PC-9 (cell line): Measurements from ENCODE around the gene GMDS. TPM values are rescaled to one million over a fixed set of nuclear protein-coding genes. Genes with fewer than 3 reads are reported as not detected.

Source experiments
- BruUV-seq: library from RNA; stranded (reverse); fragments of 400-500 nt; replicated peaks from 2 replicates; lab custom pipeline; 2021; lab: Mats Ljungman, UMichigan
- CTCF ChIA-PET: fragments of 300-600 bp; sonication (Branson Sonifier 250); formaldehyde crosslinking; loops from one replicate; lab custom pipeline; 2022; ENCODE audit warnings: antibody characterized with exemption; lab: Charles Lee
- POLR2A ChIA-PET: fragments of 300-600 bp; sonication (Branson Sonifier 250); formaldehyde crosslinking; loops from one replicate; lab custom pipeline; 2022; ENCODE audit warnings: antibody characterized with exemption; ENCODE audit not compliant: unreplicated experiment; lab: Charles Lee
- DNase-seq, 2 experiments: peaks; one replicate each; pipeline versions ENCODE4 v3.0.0 to v3.0.0-alpha.2; 2015 to 2022; ENCODE audit warnings: mixed read lengths in 1 of 2
- H2AFZ ChIP-seq: fragments of 200-600 bp; sonication (generic); 2 replicates; pipeline ENCODE4 v1.8.1; 2017; ENCODE audit warnings: antibody characterized with exemption
- H3F3A ChIP-seq: fragments of 200-600 bp; sonication (generic); 2 replicates; pipeline ENCODE4 v1.8.1; 2017; ENCODE audit warnings: antibody characterized with exemption, mild to moderate bottlenecking, low read depth; ENCODE audit not compliant: insufficient read depth
- H3K27ac ChIP-seq: fragments of 200-600 bp; sonication (generic); 2 replicates; pipeline ENCODE4 v1.6.1; 2016; ENCODE audit warnings: mixed run types
- H3K27me3 ChIP-seq: fragments of 200-600 bp; sonication (generic); 2 replicates; pipeline ENCODE4 v1.6.1; 2016; ENCODE audit warnings: low read depth, mixed run types; ENCODE audit not compliant: insufficient read depth
- H3K36me3 ChIP-seq: fragments of 200-600 bp; sonication (generic); 2 replicates; pipeline ENCODE4 v1.6.1; 2016; ENCODE audit warnings: low read depth, mixed run types
- H3K4me1 ChIP-seq: fragments of 200-600 bp; sonication (generic); replicated peaks from 2 replicates; pipeline ENCODE4 v1.6.1; 2016; ENCODE audit warnings: mixed run types; ENCODE audit not compliant: insufficient read depth
- H3K4me2 ChIP-seq: fragments of 200-600 bp; sonication (generic); 2 replicates; pipeline ENCODE4 v1.6.1; 2017; ENCODE audit warnings: mixed run types
- H3K4me3 ChIP-seq: fragments of 200-600 bp; sonication (generic); 2 replicates; pipeline ENCODE4 v1.6.1; 2016; ENCODE audit warnings: mixed run types
- H3K79me2 ChIP-seq: fragments of 200-600 bp; sonication (generic); 2 replicates; pipeline ENCODE4 v1.6.1; 2017; ENCODE audit warnings: low read depth, mixed run types
- H3K9me2 ChIP-seq: fragments of 200-600 bp; sonication (generic); 2 replicates; pipeline ENCODE4 v1.8.1; 2017; ENCODE audit warnings: mild to moderate bottlenecking; ENCODE audit not compliant: insufficient read depth
- H3K9me3 ChIP-seq: fragments of 200-600 bp; sonication (generic); 2 replicates; pipeline ENCODE4 v1.8.1; 2016; ENCODE audit warnings: low read depth; ENCODE audit not compliant: insufficient read depth
- H4K20me1 ChIP-seq: fragments of 200-600 bp; sonication (generic); 2 replicates; pipeline ENCODE4 v1.8.1; 2017; ENCODE audit not compliant: insufficient read depth
- CTCF ChIP-seq: fragments of 200-600 bp; sonication (generic); conservative IDR thresholded peaks from 2 replicates; pipeline ENCODE4 v1.6.1; 2017; ENCODE audit warnings: mixed run types, antibody characterized with exemption, mild to moderate bottlenecking, moderate library complexity
- EZH2 ChIP-seq: fragments of 200-600 bp; sonication (generic); IDR thresholded peaks from 2 replicates; pipeline ENCODE4 v1.8.0; 2017; ENCODE audit warnings: antibody characterized with exemption, low read depth
- intact Hi-C: fragments of 100-400 bp; cut with micrococcal nuclease; formaldehyde crosslinking; loops from one replicate; pipeline ENCODE4 v1.10.0; 2022; ENCODE audit not compliant: unreplicated experiment
- total RNA-seq: library from RNA; stranded (reverse); gene quantifications from 2 replicates; pipeline ENCODE4 v1.2.3, GENCODE V29; 2021

Gene GMDS
- total RNA-seq, 1 experiment from 2014 or later = 30.1 TPM

DNA sequence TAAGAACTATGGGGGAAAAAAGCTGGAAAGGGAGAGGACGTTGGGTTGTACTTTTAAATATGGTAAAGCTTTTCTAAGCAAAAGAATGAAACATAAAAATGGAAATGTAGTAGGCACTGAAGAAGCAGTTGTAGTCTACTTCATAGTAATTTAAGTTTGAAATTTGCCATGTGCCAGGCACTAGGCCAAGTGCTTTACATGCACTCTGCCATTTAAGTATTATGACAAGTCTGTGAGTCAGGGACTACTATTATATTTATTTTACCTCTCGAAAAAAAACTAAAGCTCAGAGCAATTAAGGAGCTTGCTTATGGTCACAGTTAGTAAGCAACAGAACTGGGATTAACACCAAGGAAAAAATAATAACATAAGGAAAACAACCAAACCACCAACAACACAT is 257.8 kb downstream of the GMDS start:
- BruUV-seq = no TSS peak
- CTCF ChIA-PET = no interaction called here
- POLR2A ChIA-PET = interaction anchor here (0.6 kb wide), 1 partner anchor 70 kb away, joined by 5 read pairs; no protein-coding TSS in a partner anchor

GRCh38 chr6:1986454-1987243 is 258.8 kb downstream of the GMDS start:
- no peak overlapping the region for H3K4me2 ChIP-seq
- no peaks in the 10 kb centered on the region for H3F3A ChIP-seq
- no peak overlapping the region for H3K27ac ChIP-seq
- H3K4me1 ChIP-seq = no peaks in the 10 kb centered on the region; the same call in 1 of the 2 replicates
- POLR2A ChIA-PET = interaction anchor here (0.6 kb wide), 1 partner anchor 23 kb away, joined by 9 read pairs; no protein-coding TSS in a partner anchor
- DNase-seq = no peak
- BruUV-seq = no TSS peak
- CTCF ChIA-PET = interaction anchor here (0.6 kb wide), 1 partner anchor 20 kb away, joined by 5 read pairs; no protein-coding TSS in a partner anchor
- H3K4me3 ChIP-seq = no peak overlapping the region
- H3K27me3 ChIP-seq = no peaks in the 10 kb centered on the region
- H3K36me3 ChIP-seq = no peaks in the 10 kb centered on the region
- H3K79me2 ChIP-seq = no peaks in the 10 kb centered on the region
- no peaks in the 10 kb centered on the region for H3K9me2 ChIP-seq
- H3K9me3 ChIP-seq = no peaks in the 10 kb centered on the region
- TF ChIP-seq CTCF (no peak), EZH2 (no peak)
- no peaks in the 10 kb centered on the region for H4K20me1 ChIP-seq
- no peak overlapping the region for H2AFZ ChIP-seq
- intact Hi-C loops = no loop called here

More for the DNA sequence above, 257.8 kb downstream of the GMDS start:
- no peaks in the 10 kb centered on the region for H3K9me2 ChIP-seq
- no peak overlapping the region for H3K4me2 ChIP-seq
- no peak overlapping the region for H2AFZ ChIP-seq
- no peaks in the 10 kb centered on the region for H3K9me3 ChIP-seq
- H3K36me3 ChIP-seq = no peaks in the 10 kb centered on the region
- no peaks in the 10 kb centered on the region; the same call in 1 of the 2 replicates for H3K4me1 ChIP-seq
- DNase-seq = no peak
- H3K27me3 ChIP-seq = no peaks in the 10 kb centered on the region
- H3F3A ChIP-seq = no peaks in the 10 kb centered on the region
- no peak overlapping the region for H3K4me3 ChIP-seq
- intact Hi-C loops = no loop called here
- H3K27ac ChIP-seq = no peak overlapping the region
- no peak for TF ChIP-seq CTCF
- H4K20me1 ChIP-seq = no peaks in the 10 kb centered on the region
- no peaks in the 10 kb centered on the region for H3K79me2 ChIP-seq

GRCh38 chr6:1984346-1984994 is 260.9 kb downstream of the GMDS start:
- Histone ChIP-seq H3K27ac (no peak overlapping the region), H4K20me1 (no peaks in the 10 kb centered on the region), H3K4me2 (no peak overlapping the region), H3K36me3 (no peaks in the 10 kb centered on the region), H3F3A (no peaks in the 10 kb centered on the region), H3K4me1 (no peaks in the 10 kb centered on the region; the same call in 1 of the 2 replicates), H3K9me3 (peaks cover 6% of the 10 kb centered on the region; the same call in 1 of the 2 replicates), H3K27me3 (no peaks in the 10 kb centered on the region), H2AFZ (no peak overlapping the region), H3K9me2 (no peaks in the 10 kb centered on the region), H3K4me3 (no peak overlapping the region), H3K79me2 (no peaks in the 10 kb centered on the region)
- ChIA-PET CTCF (no interaction called here), POLR2A (no interaction called here)
- BruUV-seq = no TSS peak
- no peak for DNase-seq
- TF ChIP-seq CTCF = no peak
- no peak for TF ChIP-seq EZH2
- intact Hi-C loops = no loop called here
